Activated T-cell treated with anti-CD3 and anti-CD28 coated beads for 24 hours (primary cell): ENCODE data around the gene APC2.
"Not testable (repeated sequence)": the region's sequence is repeated elsewhere in the genome, so short reads cannot be mapped to it uniquely, and the experiment has no call there.

ENCODE experiments used
- DNase-seq: peaks from one replicate; pipeline ENCODE4 v3.0.0-alpha.2; 2020; ENCODE audit warnings: low read depth

Gene APC2

GRCh38 chr19:1511318-1512317, 61.7 kb downstream of the APC2 start:
- DNase-seq, result no peak

- DNase-seq, result peak; percentile 62
Observed at GRCh38 chr19:1512671-1513498, 63.0 kb downstream of the APC2 start, which contains the start of gene ADAMTSL5. ADAMTSL5 (minus strand) TSS chr19:1513019; CDS start chr19:1510943, 2,076 bp downstream.

- peak; percentile 44 for DNase-seq
Observed at GRCh38 chr19:1513499-1514294, 63.8 kb downstream of the APC2 start.

GRCh38 chr19:1514295-1514661, 64.4 kb downstream of the APC2 start:
- no peak for DNase-seq

GRCh38 chr19:1514986-1515721, 65.2 kb downstream of the APC2 start:
- no peak for DNase-seq

- DNase-seq, result no peak
Observed at GRCh38 chr19:1516395-1516753, 66.5 kb downstream of the APC2 start.

- no peak for DNase-seq
Observed at GRCh38 chr19:1518471-1518870, 68.5 kb downstream of the APC2 start.

GRCh38 chr19:1519802-1520201, 69.9 kb downstream of the APC2 start:
- not testable (repeated sequence) for DNase-seq

GRCh38 chr19:1520203-1520780, 70.4 kb downstream of the APC2 start:
- DNase-seq, result no peak

GRCh38 chr19:1521636-1522035, 71.7 kb downstream of the APC2 start:
- no peak for DNase-seq

- DNase-seq, result no peak
Observed at GRCh38 chr19:1522061-1522460, 72.1 kb downstream of the APC2 start.

GRCh38 chr19:1522838-1523237, 72.9 kb downstream of the APC2 start:
- no peak for DNase-seq
